Gastrocnemius medialis (tissue), 4 donors: ENCODE results near the gene PDGFC. TPM values are rescaled to one million over a fixed set of nuclear protein-coding genes. Genes with fewer than 3 reads are reported as not detected.

Source experiments
- ATAC-seq, 2 donors: fragments of 150-250 bp; one replicate each; pipeline ENCODE4 v1.9.1; 2016
- DNase-seq, 2 donors: peaks; one replicate each; pipeline ENCODE4 v3.0.0-alpha.2; 2019
- H3K27ac ChIP-seq, 4 donors: fragments of 200-600 bp; sonication (generic); 1 replicate in 1 of 4; 2 replicates in 3 of 4; pipeline ENCODE4 v1.5.1; 2016 to 2018; ENCODE audit warnings: mild to moderate bottlenecking in 2 of 4, moderate library complexity in 1 of 4
- H3K27me3 ChIP-seq, 3 donors: fragments of 200-600 bp; sonication (generic) in 2 of 3; 1 replicate in 1 of 3; 2 replicates in 2 of 3; pipeline versions ENCODE4 v1.5.1 to v1.6.0; 2016 to 2019; ENCODE audit warnings: mild to moderate bottlenecking in 1 of 3, moderate library complexity in 1 of 3
- H3K36me3 ChIP-seq, 2 donors: fragments of 200-600 bp; sonication (generic) in 1 of 2; one replicate each; pipeline ENCODE4 v1.5.1; 2017 to 2018
- H3K4me1 ChIP-seq, 2 donors: fragments of 200-600 bp; sonication (generic) in 1 of 2; one replicate each; pipeline ENCODE4 v1.5.1; 2016 to 2017; ENCODE audit warnings: mild to moderate bottlenecking in 2 of 2
- H3K4me3 ChIP-seq, 4 donors: fragments of 200-600 bp; sonication (generic) in 3 of 4; 1 replicate in 1 of 4; 2 replicates in 3 of 4; pipeline ENCODE4 v1.5.1; 2016 to 2019; ENCODE audit warnings: mild to moderate bottlenecking in 2 of 4
- H3K9me3 ChIP-seq, 3 donors: fragments of 200-600 bp; sonication (generic) in 2 of 3; 1 replicate in 1 of 3; 2 replicates in 2 of 3; pipeline ENCODE4 v1.5.1; 2016 to 2019
- POLR2A ChIP-seq, 2 donors: fragments of 450-650 bp; IDR thresholded peaks; one replicate each; pipeline ENCODE4 v1.6.1; 2017; ENCODE audit warnings: antibody characterized with exemption in 2 of 2, mild to moderate bottlenecking in 2 of 2, moderate library complexity in 2 of 2
- in situ Hi-C, 4 donors: fragments of 200-750 bp; cut with MboI; loops; one replicate each; pipeline versions ENCODE4 v1.15.0 to v1.8.0; 2017; ENCODE audit warnings: low sequenced_read_pairs in 4 of 4
- intact Hi-C: fragments of 100-400 bp; cut with DNase I; formaldehyde crosslinking; loops from one replicate; pipeline ENCODE4 v1.15.1; 2023; ENCODE audit warnings: low total_unique reads
- total RNA-seq, 4 donors: library from RNA; depleted of rRNA; stranded (reverse); fragments of >200 nt; gene quantifications; one replicate each; pipeline versions ENCODE4 v1.1.0 to v1.2.3, GENCODE V29; 2016
- TF ChIP-seq, protein P1 (sequence below), 5 experiments: fragments of 450-650 bp in 3 of 5; fragments of 200-600 bp in 2 of 5; sonication (generic) in 2 of 5; IDR thresholded peaks in 4 of 5; conservative IDR thresholded peaks in 1 of 5; 1 replicate in 4 of 5; 2 replicates in 1 of 5; pipeline ENCODE4 v1.5.1; 2016 to 2019; ENCODE audit warnings: antibody characterized with exemption in 5 of 5, mild to moderate bottlenecking in 3 of 5, moderate library complexity in 3 of 5

The PDGFC gene
- total RNA-seq, 4 donors from 2014 or later, result 4.4 to 10.7 (median 6.3) TPM

DNA sequence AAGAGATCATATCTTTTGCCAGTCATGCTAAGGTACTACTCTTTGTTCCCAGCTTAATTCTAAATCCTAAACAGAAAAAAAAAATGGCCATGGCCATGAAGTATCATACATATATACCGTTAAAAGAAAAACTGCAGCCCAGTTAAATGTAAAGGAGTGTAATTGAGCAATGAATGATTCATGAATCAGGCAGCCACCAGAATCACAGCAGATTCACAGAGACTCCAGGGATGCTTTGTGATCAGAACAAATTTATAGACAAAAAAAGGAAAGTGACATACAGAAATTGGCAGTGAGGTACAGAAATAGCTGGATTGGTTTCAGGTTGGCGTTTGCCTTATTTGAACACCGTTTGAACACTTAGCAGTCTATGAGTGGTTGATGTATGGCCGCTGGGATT lies 42.1 kb upstream of the PDGFC start:
- in situ Hi-C loops, result no loop called here
- Histone ChIP-seq H3K36me3 (no peaks in the 10 kb centered on the region), H3K27ac (no peak overlapping the region), H3K27me3 (no peaks in the 10 kb centered on the region), H3K4me1 (no peaks in the 10 kb centered on the region), H3K9me3 (no peaks in the 10 kb centered on the region), H3K4me3 (no peak overlapping the region)
- ATAC-seq, result no peak
- DNase-seq, result no peak
- intact Hi-C loops, result no loop called here
- TF ChIP-seq POLR2A (IDR thresholded peaks at IDR 0.05), result no peak
- TF ChIP-seq, protein P1, sequence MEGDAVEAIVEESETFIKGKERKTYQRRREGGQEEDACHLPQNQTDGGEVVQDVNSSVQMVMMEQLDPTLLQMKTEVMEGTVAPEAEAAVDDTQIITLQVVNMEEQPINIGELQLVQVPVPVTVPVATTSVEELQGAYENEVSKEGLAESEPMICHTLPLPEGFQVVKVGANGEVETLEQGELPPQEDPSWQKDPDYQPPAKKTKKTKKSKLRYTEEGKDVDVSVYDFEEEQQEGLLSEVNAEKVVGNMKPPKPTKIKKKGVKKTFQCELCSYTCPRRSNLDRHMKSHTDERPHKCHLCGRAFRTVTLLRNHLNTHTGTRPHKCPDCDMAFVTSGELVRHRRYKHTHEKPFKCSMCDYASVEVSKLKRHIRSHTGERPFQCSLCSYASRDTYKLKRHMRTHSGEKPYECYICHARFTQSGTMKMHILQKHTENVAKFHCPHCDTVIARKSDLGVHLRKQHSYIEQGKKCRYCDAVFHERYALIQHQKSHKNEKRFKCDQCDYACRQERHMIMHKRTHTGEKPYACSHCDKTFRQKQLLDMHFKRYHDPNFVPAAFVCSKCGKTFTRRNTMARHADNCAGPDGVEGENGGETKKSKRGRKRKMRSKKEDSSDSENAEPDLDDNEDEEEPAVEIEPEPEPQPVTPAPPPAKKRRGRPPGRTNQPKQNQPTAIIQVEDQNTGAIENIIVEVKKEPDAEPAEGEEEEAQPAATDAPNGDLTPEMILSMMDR (IDR thresholded peaks at IDR 0.05 in 4 of 5, conservative IDR thresholded peaks at IDR 0.05 in 1 of 5), result no peak

GRCh38 chr4:157012781-157013180 lies 41.2 kb upstream of the PDGFC start:
- H3K36me3 ChIP-seq, result no peaks in the 10 kb centered on the region
- no peak for DNase-seq
- intact Hi-C loops (no loop called here), in situ Hi-C loops (no loop called here)
- H3K4me3 ChIP-seq, result no peak overlapping the region
- ATAC-seq, result no peak
- TF ChIP-seq, protein P1 (IDR thresholded peaks at IDR 0.05 in 4 of 5, conservative IDR thresholded peaks at IDR 0.05 in 1 of 5), result no peak
- TF ChIP-seq POLR2A (IDR thresholded peaks at IDR 0.05), result no peak
- no peak overlapping the region for H3K27ac ChIP-seq
- H3K27me3 ChIP-seq, result no peaks in the 10 kb centered on the region
- no peaks in the 10 kb centered on the region for H3K4me1 ChIP-seq
- H3K9me3 ChIP-seq, result no peaks in the 10 kb centered on the region

- no peak for ATAC-seq
- Histone ChIP-seq H3K36me3 (no peaks in the 10 kb centered on the region), H3K27me3 (no peaks in the 10 kb centered on the region), H3K27ac (no peak overlapping the region), H3K4me3 (no peak overlapping the region), H3K4me1 (no peaks in the 10 kb centered on the region), H3K9me3 (no peaks in the 10 kb centered on the region)
- in situ Hi-C loops (no loop called here), intact Hi-C loops (no loop called here)
- DNase-seq, result no peak
- TF ChIP-seq, protein P1 (IDR thresholded peaks at IDR 0.05 in 4 of 5, conservative IDR thresholded peaks at IDR 0.05 in 1 of 5), result no peak
- no peak for TF ChIP-seq POLR2A (IDR thresholded peaks at IDR 0.05)
Measured at GRCh38 chr4:157012296-157012695, 40.7 kb upstream of the PDGFC start.

- no peaks in the 10 kb centered on the region for H3K4me1 ChIP-seq
- no peak for DNase-seq
- no peak overlapping the region for H3K27ac ChIP-seq
- no peak for TF ChIP-seq POLR2A (IDR thresholded peaks at IDR 0.05)
- TF ChIP-seq, protein P1 (IDR thresholded peaks at IDR 0.05 in 4 of 5, conservative IDR thresholded peaks at IDR 0.05 in 1 of 5), result no peak
- no peaks in the 10 kb centered on the region for H3K9me3 ChIP-seq
- H3K4me3 ChIP-seq, result no peak overlapping the region
- ATAC-seq, result no peak
- no peaks in the 10 kb centered on the region for H3K27me3 ChIP-seq
- intact Hi-C loops, result no loop called here
- in situ Hi-C loops, result no loop called here
- no peaks in the 10 kb centered on the region for H3K36me3 ChIP-seq
Measured at GRCh38 chr4:157010630-157011029, 39.0 kb upstream of the PDGFC start.

DNA sequence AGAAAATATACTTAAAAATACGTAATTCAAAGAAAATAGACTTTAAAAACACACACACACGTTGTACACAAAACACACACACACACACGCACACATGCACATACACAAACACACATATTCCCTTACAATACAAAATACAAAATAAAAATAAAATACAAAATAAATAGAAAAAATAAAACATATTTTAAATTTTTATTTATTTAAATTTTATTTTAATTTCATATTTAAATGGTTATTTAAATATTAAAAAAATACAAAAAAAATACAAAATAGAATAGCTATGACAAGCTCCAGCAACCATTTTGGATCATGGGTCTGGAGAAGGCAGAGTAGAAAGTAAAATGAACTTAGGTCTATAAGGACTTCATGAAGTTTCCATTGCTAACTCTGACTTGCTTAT lies 34.2 kb upstream of the PDGFC start:
- intact Hi-C loops (no loop called here), in situ Hi-C loops (no loop called here)
- no peak overlapping the region for H3K27ac ChIP-seq
- ATAC-seq (no peak), DNase-seq (no peak)
- H3K4me1 ChIP-seq, result peaks cover 9 to 12% of the 10 kb centered on the region in 2 donors
- H3K4me3 ChIP-seq, result no peak overlapping the region
- TF ChIP-seq POLR2A (IDR thresholded peaks at IDR 0.05), result no peak
- TF ChIP-seq, protein P1 (IDR thresholded peaks at IDR 0.05 in 4 of 5, conservative IDR thresholded peaks at IDR 0.05 in 1 of 5), result no peak
- no peaks in the 10 kb centered on the region for H3K36me3 ChIP-seq
- H3K27me3 ChIP-seq, result no peaks in the 10 kb centered on the region
- H3K9me3 ChIP-seq, result no peaks in the 10 kb centered on the region
